GM12878 (cell line): ENCODE data around the gene PNPO. TPM values are rescaled to one million over a fixed set of nuclear protein-coding genes. Genes with fewer than 3 reads are reported as not detected.

Experiments used
- ATAC-seq: fragments of 200-7000 bp; cut with Tn5 transposase; 3 replicates; pipeline ENCODE4 v1.9.1; 2020; ENCODE audit warnings: mild to moderate bottlenecking, moderate library complexity
- BruUV-seq: library from RNA; stranded (reverse); fragments of 400-500 nt; replicated peaks from 2 replicates; lab custom pipeline; 2021; lab: Mats Ljungman, UMichigan
- CTCF ChIA-PET: fragments of 300-600 bp; sonication (Branson Sonifier 250); formaldehyde crosslinking; extraction: SDS; loops from one replicate; lab custom pipeline; 2021; ENCODE audit warnings: inconsistent platforms; lab: Yijun Ruan, JAX
- POLR2A ChIA-PET: fragments of 350-600 bp; formaldehyde crosslinking; extraction: SDS; loops from one replicate; lab custom pipeline; 2021; ENCODE audit warnings: inconsistent platforms; lab: Charles Lee
- RAD21 ChIA-PET: fragments of 300-600 bp; sonication (Branson Sonifier 250); formaldehyde crosslinking; loops from one replicate; lab custom pipeline; 2023; ENCODE audit warnings: antibody characterized with exemption; ENCODE audit not compliant: unreplicated experiment; lab: Charles Lee
- SMC1A ChIA-PET: fragments of 300-600 bp; sonication (Branson Sonifier 250); formaldehyde crosslinking; loops from one replicate; lab custom pipeline; 2023; ENCODE audit not compliant: unreplicated experiment, uncharacterized antibody; lab: Charles Lee
- DNase-seq: peaks from one replicate; pipeline ENCODE4 v3.0.0-alpha.2; 2011; ENCODE audit warnings: low read depth, low spot score
- FAIRE-seq: peaks from 3 replicates; lab custom pipeline; 2011; peaks lifted over from hg19 to GRCh38; lab: Jason Lieb, UNC
- H2AFZ ChIP-seq: 2 replicates; pipeline ENCODE4 v1.6.0; 2011; ENCODE audit warnings: low read depth, low read length, control low read depth; ENCODE audit not compliant: control insufficient read depth
- H3K27ac ChIP-seq: 2 replicates; pipeline ENCODE4 v1.5.1; 2011; ENCODE audit warnings: control low read depth; ENCODE audit not compliant: control insufficient read depth, insufficient read depth
- H3K27me3 ChIP-seq, 2 experiments: replicated peaks in 1 of 2; 2 replicates each; pipeline versions ENCODE4 v1.6.0 to v1.6.1; 2011; ENCODE audit warnings: low read length in 1 of 2; ENCODE audit not compliant: control insufficient read depth in 2 of 2, insufficient read depth in 2 of 2
- H3K36me3 ChIP-seq, 2 experiments: 2 replicates each; pipeline ENCODE4 v1.5.1; 2011; ENCODE audit warnings: low read length in 1 of 2; ENCODE audit not compliant: control insufficient read depth in 2 of 2, insufficient read depth in 2 of 2
- H3K4me1 ChIP-seq: 2 replicates; pipeline ENCODE4 v1.6.1; 2011; ENCODE audit warnings: mild to moderate bottlenecking, low read length, moderate library complexity, mixed read lengths; ENCODE audit not compliant: control insufficient read depth, insufficient read depth
- H3K4me2 ChIP-seq: 2 replicates; pipeline ENCODE4 v1.6.0; 2011; ENCODE audit warnings: control low read depth; ENCODE audit not compliant: control insufficient read depth, insufficient read depth
- H3K4me3 ChIP-seq: fragments of 200-600 bp; sonication (generic); 2 replicates; pipeline ENCODE4 v1.5.1; 2016
- H3K79me2 ChIP-seq: 2 replicates; pipeline ENCODE4 v1.6.0; 2011; ENCODE audit warnings: low read length; ENCODE audit not compliant: control insufficient read depth, insufficient read depth
- H3K9ac ChIP-seq: 2 replicates; pipeline ENCODE4 v1.8.0; 2011; ENCODE audit warnings: low read length, control low read depth, mixed read lengths; ENCODE audit not compliant: control insufficient read depth, insufficient read depth
- H3K9me3 ChIP-seq: replicated peaks from 3 replicates; pipeline ENCODE4 v1.5.1; 2011; ENCODE audit warnings: mild to moderate bottlenecking, low read length; ENCODE audit not compliant: control insufficient read depth, insufficient read depth
- H4K20me1 ChIP-seq: 2 replicates; pipeline ENCODE4 v1.6.0; 2011; ENCODE audit not compliant: control insufficient read depth, insufficient read depth
- ATF7 ChIP-seq: fragments of 450-650 bp; IDR thresholded peaks from 2 replicates; pipeline ENCODE4 v1.6.1; 2016; ENCODE audit warnings: low read depth, mild to moderate bottlenecking
- CBX5 ChIP-seq: sonication (generic); IDR thresholded peaks from 2 replicates; pipeline ENCODE4 v1.6.1; 2016; ENCODE audit warnings: low read depth, moderate library complexity, mild to moderate bottlenecking, inconsistent platforms
- FOS ChIP-seq: IDR thresholded peaks from 3 replicates; pipeline ENCODE4 v1.6.1; 2011; ENCODE audit warnings: borderline replicate concordance; ENCODE audit not compliant: insufficient read length; ENCODE audit errors: extremely low read depth
- GABPA ChIP-seq: IDR thresholded peaks from 2 replicates; pipeline ENCODE4 v1.6.1; 2014; ENCODE audit warnings: antibody characterized with exemption, low read depth, mild to moderate bottlenecking, inconsistent platforms
- NR2F1 ChIP-seq: fragments of 450-650 bp; conservative IDR thresholded peaks from 2 replicates; pipeline ENCODE4 v1.6.1; 2017; ENCODE audit warnings: mild to moderate bottlenecking
- SP1 ChIP-seq: IDR thresholded peaks from one replicate; pipeline ENCODE4 v1.6.1; 2011; ENCODE audit warnings: low read depth, low read length
- SREBF2 ChIP-seq: IDR thresholded peaks from 2 replicates; pipeline ENCODE4 v1.6.1; 2012; ENCODE audit warnings: mild to moderate bottlenecking, low read length
- TARDBP ChIP-seq: IDR thresholded peaks from 2 replicates; pipeline ENCODE4 v1.6.1; 2016; ENCODE audit warnings: borderline replicate concordance
- ZNF622 ChIP-seq: fragments of 450-650 bp; IDR thresholded peaks from 2 replicates; pipeline ENCODE4 v1.6.1; 2017; ENCODE audit warnings: mild to moderate bottlenecking, inconsistent platforms
- WGBS: methylation state at CpG from one replicate; pipeline ENCODE4 v1.1.6; 2016; ENCODE audit warnings: low lambda C conversion rate; ENCODE audit not compliant: insufficient replicate concordance, insufficient coverage; ENCODE audit errors: missing lambda C conversion rate; 5-methylcytosine and 5-hydroxymethylcytosine counted together
- in situ Hi-C: fragments of 300-500 bp; cut with MboI; formaldehyde crosslinking; loops from 9 replicates; pipeline ENCODE4 v1.14.3; 2018; ENCODE audit warnings: mixed read lengths
- intact Hi-C: fragments of 100-400 bp; cut with micrococcal nuclease; formaldehyde crosslinking; loops from one replicate; pipeline ENCODE4 v1.14.2; 2022; ENCODE audit not compliant: unreplicated experiment
- polyA plus RNA-seq, 11 experiments: library from polyadenylated mRNA; depleted of rRNA in 4 of 11; unstranded in 6 of 11; stranded (reverse) in 5 of 11; fragments of >200 nt; fragmentation: Nextera tagmentation in 4 of 11; fragmentation: Illumina TruSeq in 1 of 11; extraction: Ambion mirVana in 4 of 11; extraction: Trizol in 1 of 11; gene quantifications; 1 replicate in 1 of 11; 2 replicates in 10 of 11; pipeline versions ENCODE4 v1.2.1 to v1.2.3, GENCODE V29; 2011 to 2016; ENCODE audit warnings: inconsistent platforms in 2 of 11, missing spikeins in 2 of 11, low read depth in 1 of 11
- total RNA-seq, 4 experiments: library from RNA; depleted of rRNA in 3 of 4; stranded (reverse); fragments of >200 nt in 3 of 4; fragmentation: Illumina TruSeq in 1 of 4; extraction: Trizol in 1 of 4; gene quantifications; 2 replicates each; pipeline versions ENCODE4 v1.2.1 to v1.2.3, GENCODE V29; 2013 to 2021

PNPO gene
- total and polyA plus RNA-seq, 10 of the 15 experiments (the other 5 are each of a cell fraction or from before 2014, with no cell fraction given) = 13.9 to 52.6 (median 37.3) TPM

DNA sequence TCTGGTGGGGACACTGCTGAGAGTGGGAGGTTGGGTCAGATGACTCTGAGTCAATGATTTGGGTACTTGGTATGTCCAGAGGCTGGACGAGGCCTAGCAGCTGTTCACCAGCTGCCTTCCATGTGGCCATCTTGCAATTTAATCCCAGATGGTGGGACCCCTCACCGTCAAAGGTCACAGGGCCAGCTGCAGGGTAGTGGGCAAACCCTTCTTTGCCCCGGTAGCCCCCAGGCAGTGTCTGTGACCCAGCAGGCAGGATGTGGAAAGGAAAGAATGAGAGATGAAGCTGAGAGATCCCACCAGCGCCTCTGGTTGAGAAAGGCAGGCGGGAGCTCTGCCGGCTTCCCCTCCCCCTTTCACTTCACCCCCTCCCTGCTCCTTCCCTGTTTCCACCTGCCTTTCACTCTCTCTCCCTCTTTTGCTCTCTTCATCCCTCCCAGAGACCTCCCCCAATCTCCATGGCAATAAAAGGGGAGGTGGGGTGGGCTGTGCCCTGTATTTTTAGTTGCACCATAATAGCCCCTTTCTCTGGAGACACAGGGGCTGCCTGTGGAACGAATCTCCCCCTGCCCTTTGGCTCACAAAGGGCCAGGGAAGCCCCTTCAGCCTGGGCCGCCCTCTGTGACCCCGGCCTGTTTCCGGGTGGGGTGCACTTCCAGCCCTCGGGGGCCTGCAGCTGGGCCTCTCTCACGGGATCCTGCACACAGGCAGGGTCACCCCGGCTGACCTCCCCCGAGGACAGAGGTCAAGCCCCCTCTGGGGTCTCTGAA lies 49.8 kb downstream of the PNPO start:
- no peak for FAIRE-seq
- H3K79me2 ChIP-seq = no peaks in the 10 kb centered on the region
- 64% methylated on average over 14 of the region's 14 CpGs for WGBS
- ChIA-PET SMC1A (interaction anchor here (0.8 to 1.2 kb wide), 2 partner anchors 12 to 13 kb away, joined by 3 to 4 read pairs; no protein-coding TSS in a partner anchor), CTCF (interaction anchor here (1.2 to 3.7 kb wide), 6 partner anchors 9 to 121 kb away, joined by 3 to 24 read pairs (median 6); no protein-coding TSS in a partner anchor), POLR2A (interaction anchor here (0.8 kb wide), 1 partner anchor 9 kb away, joined by 3 read pairs; no protein-coding TSS in a partner anchor), RAD21 (no interaction called here)
- no peak overlapping the region for H2AFZ ChIP-seq
- peaks cover 13% of the 10 kb centered on the region for H3K4me1 ChIP-seq
- no peak for TF ChIP-seq CBX5
- TF ChIP-seq GABPA = no peak
- TF ChIP-seq TARDBP = no peak
- TF ChIP-seq SREBF2 = no peak
- no peak for TF ChIP-seq SP1
- TF ChIP-seq ZNF622 = no peak
- TF ChIP-seq FOS = no peak
- TF ChIP-seq NR2F1 = no peak
- no peak for TF ChIP-seq ATF7
- H3K27me3 ChIP-seq = no peaks in the 10 kb centered on the region
- no peaks in the 10 kb centered on the region for H3K9me3 ChIP-seq
- no peak overlapping the region for H3K27ac ChIP-seq
- H3K9ac ChIP-seq = no peak overlapping the region
- H4K20me1 ChIP-seq = no peaks in the 10 kb centered on the region
- in situ Hi-C loops = no loop called here
- intact Hi-C loops = no loop called here
- no peak overlapping the region for H3K4me3 ChIP-seq
- ATAC-seq = no peak
- no peak overlapping the region for H3K4me2 ChIP-seq
- no TSS peak for BruUV-seq
- DNase-seq = no peak
- no peaks in the 10 kb centered on the region for H3K36me3 ChIP-seq
